Left ventricle myocardium superior (tissue), 1 donor: ENCODE results near the gene GZMM. TPM values are rescaled to one million over a fixed set of nuclear protein-coding genes. Genes with fewer than 3 reads are reported as not detected.

ENCODE experiments used
- ATAC-seq: fragments of 200-7000 bp; cut with Tn5 transposase; one replicate; pipeline ENCODE4 v1.9.1; 2020; ENCODE audit warnings: mild to moderate bottlenecking, moderate library complexity
- DNase-seq: peaks from one replicate; pipeline ENCODE4 v3.0.0-alpha.2; 2020
- intact Hi-C: fragments of 100-400 bp; cut with micrococcal nuclease; formaldehyde crosslinking; loops from one replicate; pipeline ENCODE4 v1.11.0; 2022
- total RNA-seq: library from RNA; stranded (reverse); fragmentation: NEBNext Ultra II Directional; extraction: Animal tissue kit (Norgen Biotek cat#: 25700); gene quantifications from one replicate; pipeline ENCODE4 v1.2.1, GENCODE V29; 2021
- donor health status: DM: no; HTN: yes; CAD: no; lungs with severe emphysema.

GZMM gene
- total RNA-seq, 1 donor from 2014 or later: 0.37 TPM

GRCh38 chr19:590396-590745 is 46.5 kb downstream of the GZMM start:
- ATAC-seq (no peak), DNase-seq (no peak)
- intact Hi-C loops: no loop called here

- no peak for ATAC-seq
- intact Hi-C loops: no loop called here
Measured at GRCh38 chr19:590750-591098, 46.9 kb downstream of the GZMM start.

GRCh38 chr19:591099-591958 is 47.5 kb downstream of the GZMM start:
- peak; percentile 49 for ATAC-seq
- intact Hi-C loops: no loop called here
- DNase-seq: no peak

More at GRCh38 chr19:590750-591098, 46.9 kb downstream of the GZMM start:
- DNase-seq: no peak

GRCh38 chr19:592101-592500 is 48.2 kb downstream of the GZMM start:
- no peak for DNase-seq
- no peak for ATAC-seq
- intact Hi-C loops: no loop called here

GRCh38 chr19:593055-593454 is 49.2 kb downstream of the GZMM start:
- intact Hi-C loops: no loop called here
- ATAC-seq (no peak), DNase-seq (no peak)

- intact Hi-C loops: no loop called here
- no peak for DNase-seq
- no peak for ATAC-seq
Measured at GRCh38 chr19:593505-593904, 49.7 kb downstream of the GZMM start.

GRCh38 chr19:594265-594870 is 50.5 kb downstream of the GZMM start:
- intact Hi-C loops: no loop called here
- no peak for ATAC-seq
- no peak for DNase-seq

- intact Hi-C loops: no loop called here
- ATAC-seq: no peak
- DNase-seq: no peak
Measured at GRCh38 chr19:595326-596262, 51.7 kb downstream of the GZMM start.

- intact Hi-C loops: no loop called here
- DNase-seq: no peak
- no peak for ATAC-seq
Measured at GRCh38 chr19:596263-596655, 52.4 kb downstream of the GZMM start.

GRCh38 chr19:597406-598315 is 53.8 kb downstream of the GZMM start:
- DNase-seq (no peak), ATAC-seq (no peak)
- intact Hi-C loops: no loop called here

Other genes with a start within 250 kb of the GZMM start
- gene MIER2, start 199.3 kb upstream of the GZMM start, total RNA-seq: 20.0 TPM
- 1.3 TPM for gene C2CD4C, start 134.9 kb upstream of the GZMM start, total RNA-seq
- 11.0 TPM for gene SHC2, start 83.0 kb upstream of the GZMM start, total RNA-seq
- 0.37 TPM for gene MADCAM1, start 47.6 kb upstream of the GZMM start, total RNA-seq
- 10.5 TPM for gene TPGS1, start 36.6 kb upstream of the GZMM start, total RNA-seq
- 110 TPM for gene CDC34, start 12.3 kb upstream of the GZMM start, total RNA-seq
- gene BSG, start 28.5 kb downstream of the GZMM start, total RNA-seq: 1,923 TPM
- 14.3 TPM for gene HCN2, start 45.8 kb downstream of the GZMM start, total RNA-seq
- 55.5 TPM for gene POLRMT, start 89.5 kb downstream of the GZMM start, total RNA-seq
- gene FGF22, start 95.8 kb downstream of the GZMM start, total RNA-seq: not detected
- 24.4 TPM for gene RNF126, start 119.2 kb downstream of the GZMM start, total RNA-seq
- gene FSTL3, start 132.3 kb downstream of the GZMM start, total RNA-seq: 24.6 TPM
- not detected for gene PRSS57, start 151.4 kb downstream of the GZMM start, total RNA-seq
- gene PALM, start 164.9 kb downstream of the GZMM start, total RNA-seq: 30.1 TPM
- not detected for gene MISP, start 207.1 kb downstream of the GZMM start, total RNA-seq